HG02870 (cell line): Measurements from ENCODE around the gene DCBLD2.
A peak's percentile ranks its signal among the peaks of the same experiment; 100 is the strongest.
"Not testable (repeated sequence)": the region's sequence is repeated elsewhere in the genome, so short reads cannot be mapped to it uniquely, and the experiment has no call there.

ENCODE experiments used
- ATAC-seq: cut with Tn5 transposase; IDR thresholded peaks from one replicate; pipeline ENCODE4 v1.9.1; 2021; ENCODE audit warnings: mild to moderate bottlenecking, moderate library complexity; ENCODE audit not compliant: unreplicated experiment

Gene DCBLD2

DNA sequence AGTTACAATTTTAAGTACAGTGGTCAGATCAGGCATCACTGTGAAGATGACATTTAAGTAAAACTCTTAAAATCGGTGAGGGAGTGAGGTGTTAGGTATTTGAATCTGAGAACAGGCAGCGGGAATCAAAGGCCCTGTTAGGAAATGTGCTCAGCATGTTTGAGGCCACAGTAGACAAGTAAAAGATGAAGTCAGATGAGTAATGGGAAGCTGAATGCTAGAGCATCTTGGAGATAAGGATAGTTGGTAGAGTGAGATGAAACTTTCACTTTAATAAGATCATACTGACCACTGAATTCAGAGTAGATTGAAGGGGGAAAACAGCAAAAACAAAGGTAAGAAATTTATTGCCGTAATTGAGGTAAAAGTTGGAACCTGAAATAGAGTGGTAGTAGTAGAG is 61.6 kb downstream of the DCBLD2 start:
- no peak for ATAC-seq

- ATAC-seq = not testable (repeated sequence)
Measured at GRCh38 chr3:98831060-98831459, 70.4 kb downstream of the DCBLD2 start.

GRCh38 chr3:98829246-98829832 is 72.2 kb downstream of the DCBLD2 start:
- no peak for ATAC-seq

GRCh38 chr3:98827221-98827920 is 74.1 kb downstream of the DCBLD2 start:
- ATAC-seq = no peak

DNA sequence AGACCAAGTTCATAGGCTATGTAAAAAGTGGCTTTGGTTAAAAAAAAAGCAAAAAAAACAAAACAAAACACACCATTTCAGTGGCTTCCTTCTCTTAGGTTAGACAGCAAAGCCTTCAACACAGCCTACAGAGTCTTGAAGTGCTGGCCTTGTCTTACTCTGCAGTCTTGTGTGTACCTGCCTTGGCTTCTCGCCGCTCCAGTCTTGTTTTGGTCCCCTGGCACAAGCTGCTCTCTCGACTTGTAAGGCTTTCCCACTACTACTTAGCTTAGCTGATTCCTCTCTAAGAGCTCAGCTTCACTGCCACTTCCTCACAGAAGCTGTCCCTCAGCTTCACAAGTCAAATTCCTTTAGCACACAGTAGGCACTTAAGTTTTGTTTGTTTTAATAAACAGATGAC is 75.4 kb downstream of the DCBLD2 start:
- no peak for ATAC-seq

- no peak for ATAC-seq
Measured at GRCh38 chr3:98824256-98824655, 77.2 kb downstream of the DCBLD2 start.

GRCh38 chr3:98823791-98824190 is 77.7 kb downstream of the DCBLD2 start:
- ATAC-seq = no peak

- ATAC-seq = no peak
Measured at GRCh38 chr3:98821063-98821462, 80.4 kb downstream of the DCBLD2 start.

GRCh38 chr3:98817547-98818041 is 83.9 kb downstream of the DCBLD2 start:
- peak; percentile 82 for ATAC-seq

DNA sequence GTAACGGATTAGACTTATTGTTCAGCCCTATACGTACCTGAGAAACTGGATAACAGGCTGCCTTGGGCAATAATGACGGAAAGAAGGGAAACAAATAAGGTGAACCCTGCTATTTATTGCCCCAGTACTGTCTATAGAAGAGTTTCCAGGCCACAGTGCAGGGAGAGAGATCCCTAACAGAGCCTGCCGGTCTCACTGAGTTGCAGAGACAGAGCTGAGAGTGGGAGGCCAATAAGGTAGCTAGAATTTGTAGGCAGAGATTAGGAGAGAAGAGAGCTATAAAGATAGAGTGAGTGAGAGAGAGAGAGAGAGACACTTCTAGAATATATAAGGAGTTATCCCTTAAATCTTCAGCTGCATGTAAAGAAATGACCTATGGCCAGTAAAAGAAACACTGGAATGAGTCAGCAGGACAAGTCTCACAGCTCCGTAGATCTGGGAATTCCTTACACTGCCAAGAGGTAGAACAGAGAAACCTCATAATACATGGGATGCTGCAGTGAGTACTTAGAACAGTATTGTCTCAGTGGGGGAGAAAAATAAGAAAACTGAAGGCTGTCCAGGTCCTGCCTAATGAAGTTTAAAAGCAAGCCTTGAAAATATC is 86.6 kb downstream of the DCBLD2 start:
- ATAC-seq = no peak

DNA sequence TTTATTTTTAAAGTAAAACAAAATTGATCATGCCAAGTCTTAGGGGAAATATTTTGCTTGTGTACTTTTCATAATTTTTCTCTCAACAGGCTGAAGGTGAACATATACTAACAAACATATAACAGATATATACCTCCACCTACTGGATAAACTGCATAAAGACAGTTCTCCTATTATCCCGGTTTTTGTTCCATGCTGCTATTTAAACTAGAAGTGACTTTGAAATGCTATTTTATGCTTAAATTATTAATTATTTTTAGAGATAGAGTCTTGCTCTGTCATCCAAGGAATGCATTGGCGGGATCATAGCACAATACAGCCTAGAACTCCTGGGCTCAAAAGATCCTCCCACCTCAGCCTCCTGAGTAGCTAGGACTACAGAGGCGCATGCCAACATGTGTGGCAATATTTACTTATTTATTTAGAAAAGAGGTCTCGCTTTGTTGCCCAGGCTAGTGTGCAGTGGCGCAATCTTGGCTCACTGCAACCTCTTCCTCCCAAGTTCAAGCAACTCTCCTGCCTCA is 88.6 kb downstream of the DCBLD2 start:
- peak; percentile 49 for ATAC-seq

DNA sequence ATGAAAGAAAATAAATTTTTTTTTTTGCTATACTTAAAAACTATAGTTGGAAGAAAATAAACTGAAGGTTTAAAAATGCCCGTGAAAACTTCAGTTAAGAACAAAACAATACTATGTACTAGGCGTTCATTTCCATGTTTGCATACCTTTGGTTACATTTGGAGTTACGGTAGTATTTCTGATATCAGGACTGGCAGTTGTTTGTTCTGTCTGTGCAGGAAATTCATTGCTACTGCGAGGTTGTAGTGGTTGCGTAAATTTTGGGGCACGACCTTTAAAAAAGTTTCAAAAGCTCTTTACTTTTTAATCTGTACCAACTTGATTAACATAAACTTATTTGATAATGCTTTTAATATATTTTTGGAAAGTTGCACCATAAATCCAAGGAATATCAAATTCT is 90.4 kb downstream of the DCBLD2 start:
- no peak for ATAC-seq

DNA sequence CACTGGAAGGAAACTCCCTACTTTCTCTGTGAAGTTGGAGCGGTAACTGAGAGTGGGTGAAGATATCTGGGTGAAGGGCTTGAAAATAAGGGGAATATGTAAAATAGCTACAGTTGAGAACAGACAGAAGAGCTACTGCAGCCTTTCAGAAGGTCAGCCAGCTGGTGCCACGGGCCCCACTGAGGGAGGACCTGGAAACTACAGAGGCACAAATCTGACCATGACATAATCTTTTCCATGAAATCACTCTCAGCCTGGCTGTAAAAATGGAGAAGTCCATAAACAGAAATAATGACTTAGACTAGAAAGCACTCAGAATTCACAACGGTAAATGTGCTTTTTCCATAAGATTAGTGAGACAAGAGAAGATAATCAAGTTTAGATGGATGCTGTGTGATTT is 91.9 kb downstream of the DCBLD2 start:
- ATAC-seq = peak; percentile 54

DNA sequence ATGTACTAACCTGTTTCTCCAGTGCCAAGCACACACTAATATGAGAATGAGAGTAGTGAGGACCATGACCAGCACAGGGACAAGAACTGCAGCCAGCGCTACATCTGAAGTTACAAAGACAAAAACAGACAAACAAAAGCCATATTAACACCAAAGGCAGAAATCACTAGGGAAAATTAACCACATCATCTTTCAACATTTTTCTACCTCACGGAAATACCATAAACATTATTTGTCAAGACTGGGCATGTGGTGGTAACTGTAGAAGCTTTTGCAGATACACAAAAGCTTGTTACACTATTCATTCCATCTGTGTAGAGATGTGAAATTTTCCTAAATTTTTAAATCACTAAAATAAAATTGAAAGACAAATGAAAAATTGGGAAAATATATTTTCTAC is 93.4 kb downstream of the DCBLD2 start:
- no peak for ATAC-seq

DNA sequence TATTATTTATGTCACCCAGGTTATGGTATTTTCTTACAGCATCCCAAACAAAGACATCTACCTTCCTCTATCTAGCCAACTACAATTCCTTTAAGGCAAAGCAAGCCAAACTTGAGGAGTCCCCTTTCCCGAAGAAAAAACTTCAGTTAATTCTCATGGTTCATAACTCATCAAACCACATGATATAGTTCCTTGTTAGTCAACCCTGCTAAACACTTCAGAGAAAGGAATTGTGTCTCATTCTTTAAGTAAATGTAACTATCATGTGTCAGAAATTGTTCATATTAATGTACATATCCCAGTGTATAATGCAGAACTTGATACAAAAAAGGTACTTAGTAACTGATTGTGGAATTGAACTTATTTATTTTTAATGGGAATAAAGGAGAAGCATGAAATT is 93.9 kb downstream of the DCBLD2 start:
- ATAC-seq = no peak

DNA sequence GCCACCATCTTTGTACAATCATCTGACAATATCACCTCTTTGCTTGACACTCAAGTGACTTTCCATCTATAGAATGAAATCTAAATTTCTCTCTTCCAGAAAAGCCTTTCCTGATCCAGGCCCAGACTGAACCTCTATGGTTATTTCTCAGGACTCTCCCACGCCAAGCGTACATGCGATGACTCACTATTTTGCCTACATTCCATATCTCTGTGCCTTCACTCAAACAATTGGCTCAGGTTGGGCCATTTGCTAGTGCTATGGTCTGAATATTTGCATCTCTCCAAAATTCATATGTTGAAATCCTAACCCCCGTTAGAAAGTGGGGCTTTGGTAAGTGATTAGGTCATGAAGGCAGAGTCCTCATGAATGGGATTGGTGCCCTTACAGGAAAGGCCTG is 94.5 kb downstream of the DCBLD2 start:
- no peak for ATAC-seq

DNA sequence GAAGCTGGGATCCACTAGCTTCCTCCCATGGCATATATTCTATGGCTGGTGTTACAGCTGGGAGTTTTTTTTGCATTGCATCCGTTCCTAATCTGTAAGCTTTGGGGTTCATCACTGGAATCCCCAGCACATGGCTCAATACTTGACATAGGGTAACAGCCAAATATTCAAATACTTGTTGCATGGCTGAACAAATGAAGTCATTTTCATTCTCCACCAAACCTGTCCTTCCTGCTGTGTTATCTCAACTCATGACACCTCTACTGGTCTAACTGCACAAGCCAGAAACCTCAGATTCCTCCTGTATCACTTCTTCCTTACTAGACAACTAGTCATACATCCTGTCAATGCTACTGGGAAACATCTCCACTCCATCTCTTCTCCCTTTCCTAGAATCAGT is 95.0 kb downstream of the DCBLD2 start:
- no peak for ATAC-seq

- ATAC-seq = no peak
Measured at GRCh38 chr3:98805571-98805970, 95.9 kb downstream of the DCBLD2 start.

- ATAC-seq = no peak
Measured at GRCh38 chr3:98801043-98801747, 100.3 kb downstream of the DCBLD2 start.

GRCh38 chr3:98800401-98800800 is 101.1 kb downstream of the DCBLD2 start:
- no peak for ATAC-seq

DNA sequence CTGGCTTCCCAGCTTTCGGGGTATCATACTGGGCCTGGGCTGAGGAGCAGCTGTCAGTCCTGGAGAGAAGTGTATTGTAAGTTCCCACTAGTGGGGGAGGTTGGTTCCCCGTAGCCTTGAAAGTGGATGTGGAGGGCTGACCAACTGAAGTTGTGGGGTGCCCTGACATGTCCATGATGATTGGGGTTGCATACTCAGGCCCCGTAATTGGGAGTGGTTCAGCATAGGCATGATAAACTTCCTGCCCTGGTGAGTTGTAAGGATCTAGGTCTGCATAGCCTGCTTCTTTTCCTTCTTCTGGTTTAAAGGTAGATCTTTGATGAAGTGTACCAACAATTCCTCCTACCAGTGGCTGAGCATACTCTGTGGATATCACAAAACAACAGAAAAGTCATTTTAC is 102.0 kb downstream of the DCBLD2 start:
- no peak for ATAC-seq
